Measurements from ENCODE around the gene ABCC4.

ABCC4 gene

GRCh38 chr13:94996445-94996844 is 304.8 kb downstream of the ABCC4 start:
- no peak for DNase-seq (ENCODE audit: low read depth)
- H3K4me3 ChIP-seq (ENCODE audit: low read depth, low read length) = no peak overlapping the region
- in situ Hi-C loops (cut with HindIII; ENCODE audit: low sequenced_read_pairs) = no loop called here
- no peak for TF ChIP-seq CTCF (IDR thresholded peaks at IDR 0.05; ENCODE audit: low read depth, low read length, missing control alignments)

GRCh38 chr13:94994506-94994905 is 306.7 kb downstream of the ABCC4 start:
- no peak for DNase-seq (ENCODE audit: low read depth)
- TF ChIP-seq CTCF (IDR thresholded peaks at IDR 0.05; ENCODE audit: low read depth, low read length, missing control alignments) = no peak
- in situ Hi-C loops (cut with HindIII; ENCODE audit: low sequenced_read_pairs) = no loop called here

GRCh38 chr13:94993616-94994015 is 307.6 kb downstream of the ABCC4 start:
- no peak for TF ChIP-seq CTCF (IDR thresholded peaks at IDR 0.05; ENCODE audit: low read depth, low read length, missing control alignments)
- in situ Hi-C loops (cut with HindIII; ENCODE audit: low sequenced_read_pairs) = no loop called here
- no peak overlapping the region for H3K4me3 ChIP-seq (ENCODE audit: low read depth, low read length)
- DNase-seq (ENCODE audit: low read depth) = peak; percentile 18

More at GRCh38 chr13:94994506-94994905, 306.7 kb downstream of the ABCC4 start:
- no peak overlapping the region for H3K4me3 ChIP-seq (ENCODE audit: low read depth, low read length)

GRCh38 chr13:94992036-94992960 is 309.0 kb downstream of the ABCC4 start:
- no peak for TF ChIP-seq CTCF (IDR thresholded peaks at IDR 0.05; ENCODE audit: low read depth, low read length, missing control alignments)
- DNase-seq (ENCODE audit: low read depth) = peak; percentile 49

GRCh38 chr13:94988654-94989053 is 312.6 kb downstream of the ABCC4 start:
- in situ Hi-C loops (cut with HindIII; ENCODE audit: low sequenced_read_pairs) = no loop called here
- DNase-seq (ENCODE audit: low read depth) = no peak
- H3K4me3 ChIP-seq (ENCODE audit: low read depth, low read length) = no peak overlapping the region
- no peak for TF ChIP-seq CTCF (IDR thresholded peaks at IDR 0.05; ENCODE audit: low read depth, low read length, missing control alignments)

More at GRCh38 chr13:94992036-94992960, 309.0 kb downstream of the ABCC4 start:
- H3K4me3 ChIP-seq (ENCODE audit: low read depth, low read length) = no peak overlapping the region
- in situ Hi-C loops (cut with HindIII; ENCODE audit: low sequenced_read_pairs) = no loop called here

- no peak overlapping the region for H3K4me3 ChIP-seq (ENCODE audit: low read depth, low read length)
- in situ Hi-C loops (cut with HindIII; ENCODE audit: low sequenced_read_pairs) = no loop called here
- TF ChIP-seq CTCF (IDR thresholded peaks at IDR 0.05; ENCODE audit: low read depth, low read length, missing control alignments) = no peak
- no peak for DNase-seq (ENCODE audit: low read depth)
These were observed 313.4 kb downstream of the ABCC4 start for GRCh38 chr13:94987869-94988268.
